Measurements from ENCODE around the gene EFEMP1.

GRCh38 chr2:55957142-55957541 is 33.6 kb upstream of the EFEMP1 start:
- TF ChIP-seq CTCF (IDR thresholded peaks at IDR 0.05; ENCODE audit: borderline replicate concordance, extremely low read depth, low read length, poor library complexity, severe bottlenecking) = no peak
- TF ChIP-seq EZH2 (IDR thresholded peaks at IDR 0.05; ENCODE audit: borderline replicate concordance, low read depth, low read length, severe bottlenecking) = no peak

Data from DND-41 (cell line).